Ectodermal cell (in vitro differentiated cells): ENCODE results near the gene RANGAP1.
"Not testable (repeated sequence)": the region's sequence is repeated elsewhere in the genome, so short reads cannot be mapped to it uniquely, and the experiment has no call there.

ENCODE experiments used
- H3K27ac ChIP-seq: 2 replicates; pipeline ENCODE4 v1.7.0; 2013; ENCODE audit warnings: mild to moderate bottlenecking, low read depth, low read length; ENCODE audit not compliant: insufficient read depth, poor library complexity, severe bottlenecking
- H3K27me3 ChIP-seq: 2 replicates; pipeline ENCODE4 v1.7.0; 2013; ENCODE audit warnings: mild to moderate bottlenecking, low read length; ENCODE audit not compliant: insufficient read depth, control insufficient read depth, poor library complexity, severe bottlenecking
- H3K36me3 ChIP-seq: one replicate; pipeline ENCODE4 v1.7.0; 2013; ENCODE audit warnings: low read length; ENCODE audit not compliant: control insufficient read depth, insufficient read depth
- H3K4me1 ChIP-seq: one replicate; pipeline ENCODE4 v1.7.0; 2013; ENCODE audit warnings: low read length; ENCODE audit not compliant: control insufficient read depth, insufficient read depth
- H3K4me3 ChIP-seq: 2 replicates; pipeline ENCODE4 v1.7.0; 2013; ENCODE audit warnings: low read depth, low read length, control low read depth; ENCODE audit not compliant: insufficient read depth
- H3K9me3 ChIP-seq: 2 replicates; pipeline ENCODE4 v1.7.0; 2013; ENCODE audit warnings: mild to moderate bottlenecking, low read length, moderate library complexity; ENCODE audit not compliant: control insufficient read depth
- WGBS, 2 experiments: methylation state at CpG; one replicate each; pipeline ENCODE4 v1.1.7; 2013; ENCODE audit warnings: missing lambda C conversion rate in 2 of 2; 5-methylcytosine and 5-hydroxymethylcytosine counted together

Gene RANGAP1

GRCh38 chr22:41300661-41301060 is 14.7 kb upstream of the RANGAP1 start:
- no peak overlapping the region for H3K27ac ChIP-seq
- H3K4me3 ChIP-seq = peak overlapping the region; percentile 86
- H3K4me1 ChIP-seq = peaks cover 13% of the 10 kb centered on the region
- 73 to 79% methylated on average over 7 of the region's 7 CpGs for WGBS, 2 experiments
- H3K36me3 ChIP-seq = no peaks in the 10 kb centered on the region
- H3K27me3 ChIP-seq = no peaks in the 10 kb centered on the region
- no peaks in the 10 kb centered on the region for H3K9me3 ChIP-seq

DNA sequence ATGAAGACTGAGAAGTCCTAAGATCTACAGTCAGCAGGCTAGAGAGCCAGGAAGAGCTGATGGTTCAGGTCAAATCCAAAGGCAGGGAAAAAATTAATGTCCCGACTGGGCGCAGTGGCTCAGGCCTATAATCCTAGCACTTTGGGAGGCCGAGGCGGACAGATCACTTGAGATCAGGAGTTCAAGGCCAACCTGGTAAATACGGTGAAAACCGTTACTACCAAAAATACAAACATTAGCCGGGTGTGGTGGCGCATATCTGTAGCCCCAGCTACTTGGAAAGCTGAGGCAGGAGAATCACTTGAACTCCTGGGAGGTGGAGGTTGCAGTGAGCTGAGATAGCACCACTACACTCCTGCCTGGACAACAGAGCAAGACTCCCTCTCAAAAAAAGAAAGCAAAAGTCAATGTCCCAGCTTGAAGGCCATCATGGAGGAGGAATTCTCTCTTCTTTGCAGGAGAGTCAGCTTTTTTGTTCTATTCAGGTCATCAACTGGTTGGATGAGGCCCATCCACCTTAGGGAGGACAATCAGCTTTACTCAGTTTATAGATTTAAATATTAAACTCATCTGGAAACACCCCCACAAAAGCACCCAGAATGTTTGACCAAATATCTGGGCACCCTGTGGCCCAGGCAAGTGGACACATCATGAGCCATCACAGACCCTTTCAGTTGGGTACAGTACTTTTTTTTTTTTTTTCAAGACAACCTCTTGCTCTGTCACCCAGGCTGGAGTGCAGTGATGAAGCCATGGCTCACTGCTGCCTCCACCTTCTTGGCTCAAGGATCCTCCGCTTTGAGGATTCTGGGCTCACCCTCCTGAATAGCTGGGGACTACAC is 11.1 kb upstream of the RANGAP1 start:
- Histone ChIP-seq H3K27ac (no peak overlapping the region), H3K4me3 (no peak overlapping the region), H3K27me3 (no peaks in the 10 kb centered on the region), H3K4me1 (peaks cover 7% of the 10 kb centered on the region), H3K36me3 (no peaks in the 10 kb centered on the region), H3K9me3 (no peaks in the 10 kb centered on the region)
- WGBS, 2 experiments = 93 to 95% methylated on average over 9 of the region's 9 CpGs

DNA sequence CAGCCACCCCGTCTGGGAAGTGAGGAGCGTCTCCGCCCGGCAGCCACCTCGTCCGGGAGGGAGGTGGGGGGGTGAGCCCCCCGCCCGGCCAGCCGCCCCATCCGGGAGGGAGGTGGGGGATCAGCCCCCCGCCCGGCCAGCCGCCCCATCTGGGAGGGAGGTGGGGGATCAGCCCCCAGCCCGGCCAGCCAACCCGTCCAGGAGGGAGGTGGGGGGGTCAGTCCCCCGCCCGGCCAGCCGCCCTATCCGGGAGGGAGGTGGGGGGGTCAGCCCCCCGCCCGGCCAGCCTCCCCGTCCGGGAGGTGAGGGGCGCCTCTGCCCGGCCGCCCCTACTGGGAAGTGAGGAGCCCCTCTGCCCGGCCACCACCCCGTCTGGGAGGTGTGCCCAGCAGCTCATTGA is 8.8 kb upstream of the RANGAP1 start:
- not testable (repeated sequence) for H3K4me1 ChIP-seq, H3K9me3 ChIP-seq, H3K27me3 ChIP-seq, H3K27ac ChIP-seq, H3K4me3 ChIP-seq, H3K36me3 ChIP-seq
- WGBS, 2 experiments = 92 to 96% methylated on average over 7 to 13 of the region's 28 CpGs

- Histone ChIP-seq H3K9me3 (no peaks in the 10 kb centered on the region), H3K4me1 (peaks cover 12% of the 10 kb centered on the region), H3K27ac (peak overlapping the region; percentile 73), H3K4me3 (no peak overlapping the region), H3K27me3 (no peaks in the 10 kb centered on the region), H3K36me3 (no peaks in the 10 kb centered on the region)
- WGBS, 2 experiments = 68 to 72% methylated on average over 8 of the region's 8 CpGs
Observed at GRCh38 chr22:41290262-41291221, 4.6 kb upstream of the RANGAP1 start.

- H3K4me3 ChIP-seq = no peak overlapping the region
- no peak overlapping the region for H3K27ac ChIP-seq
- 89% methylated on average over 1 of the region's 1 CpG for WGBS, 2 experiments
Observed at GRCh38 chr22:41289671-41290070, 3.7 kb upstream of the RANGAP1 start.

GRCh38 chr22:41288245-41288946 is 2.4 kb upstream of the RANGAP1 start:
- 70 to 79% methylated on average over 8 to 9 of the region's 9 CpGs for WGBS, 2 experiments
- no peak overlapping the region for H3K27ac ChIP-seq

More at GRCh38 chr22:41289671-41290070, 3.7 kb upstream of the RANGAP1 start:
- Histone ChIP-seq H3K27me3 (no peaks in the 10 kb centered on the region), H3K36me3 (no peaks in the 10 kb centered on the region), H3K4me1 (peaks cover 17% of the 10 kb centered on the region), H3K9me3 (no peaks in the 10 kb centered on the region)

DNA sequence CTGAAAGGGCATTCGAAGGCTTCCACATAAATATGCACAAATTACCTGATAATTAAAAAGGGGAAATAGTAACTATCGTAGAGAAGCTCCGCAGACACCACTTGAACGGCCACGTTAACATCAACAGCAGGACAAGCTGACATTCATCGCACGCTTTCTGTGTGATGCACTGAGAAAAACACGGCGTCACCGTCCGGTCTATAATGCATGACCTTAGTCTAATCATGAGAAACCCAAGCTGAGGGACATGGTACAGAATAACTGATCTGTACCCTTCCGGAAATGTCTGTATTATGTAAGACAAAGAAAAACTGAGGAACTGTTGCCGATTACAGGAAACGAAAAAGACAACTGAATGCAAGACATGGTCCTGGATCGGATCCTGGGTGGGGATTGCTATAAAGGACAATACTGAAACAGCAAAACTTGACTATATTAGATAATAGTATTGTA is 678 bp upstream of the RANGAP1 start:
- no peak overlapping the region for H3K27ac ChIP-seq

More at GRCh38 chr22:41288245-41288946, 2.4 kb upstream of the RANGAP1 start:
- H3K4me3 ChIP-seq = no peak overlapping the region
- no peaks in the 10 kb centered on the region for H3K9me3 ChIP-seq
- no peaks in the 10 kb centered on the region for H3K27me3 ChIP-seq
- peaks cover 21% of the 10 kb centered on the region for H3K4me1 ChIP-seq
- no peaks in the 10 kb centered on the region for H3K36me3 ChIP-seq

GRCh38 chr22:41285441-41285819 is 557 bp downstream of the RANGAP1 start:
- 0 to 1% methylated on average over 30 of the region's 30 CpGs for WGBS, 2 experiments
- Histone ChIP-seq H3K9me3 (no peaks in the 10 kb centered on the region), H3K4me1 (peaks cover 13% of the 10 kb centered on the region), H3K27ac (peak overlapping the region; percentile 87), H3K4me3 (peak overlapping the region; percentile 92), H3K27me3 (no peaks in the 10 kb centered on the region), H3K36me3 (peaks cover 11% of the 10 kb centered on the region)

More for the DNA sequence above, 678 bp upstream of the RANGAP1 start:
- peak overlapping the region; percentile 92 for H3K4me3 ChIP-seq
- H3K27me3 ChIP-seq = no peaks in the 10 kb centered on the region
- H3K36me3 ChIP-seq = no peaks in the 10 kb centered on the region
- WGBS, 2 experiments = 66 to 67% methylated on average over 15 of the region's 15 CpGs
- H3K4me1 ChIP-seq = peaks cover 21% of the 10 kb centered on the region
- no peaks in the 10 kb centered on the region for H3K9me3 ChIP-seq

GRCh38 chr22:41284465-41284864 is 1.5 kb downstream of the RANGAP1 start:
- WGBS, 2 experiments = 93 to 95% methylated on average over 10 of the region's 10 CpGs
- H3K9me3 ChIP-seq = no peaks in the 10 kb centered on the region
- peaks cover 9% of the 10 kb centered on the region for H3K4me1 ChIP-seq
- H3K27ac ChIP-seq = no peak overlapping the region
- H3K27me3 ChIP-seq = no peaks in the 10 kb centered on the region
- peaks cover 17% of the 10 kb centered on the region for H3K36me3 ChIP-seq
- peak overlapping the region; percentile 92 for H3K4me3 ChIP-seq
